AG08396 (cell line): ENCODE results near the gene GON4L.
A peak's percentile ranks its signal among the peaks of the same experiment; 100 is the strongest.
"Not testable (repeated sequence)": the region's sequence is repeated elsewhere in the genome, so short reads cannot be mapped to it uniquely, and the experiment has no call there.

Experiments
- DNase-seq: peaks from one replicate; pipeline ENCODE4 v3.0.0; 2012; ENCODE audit warnings: low spot score, mixed read lengths

GON4L gene, protein sequence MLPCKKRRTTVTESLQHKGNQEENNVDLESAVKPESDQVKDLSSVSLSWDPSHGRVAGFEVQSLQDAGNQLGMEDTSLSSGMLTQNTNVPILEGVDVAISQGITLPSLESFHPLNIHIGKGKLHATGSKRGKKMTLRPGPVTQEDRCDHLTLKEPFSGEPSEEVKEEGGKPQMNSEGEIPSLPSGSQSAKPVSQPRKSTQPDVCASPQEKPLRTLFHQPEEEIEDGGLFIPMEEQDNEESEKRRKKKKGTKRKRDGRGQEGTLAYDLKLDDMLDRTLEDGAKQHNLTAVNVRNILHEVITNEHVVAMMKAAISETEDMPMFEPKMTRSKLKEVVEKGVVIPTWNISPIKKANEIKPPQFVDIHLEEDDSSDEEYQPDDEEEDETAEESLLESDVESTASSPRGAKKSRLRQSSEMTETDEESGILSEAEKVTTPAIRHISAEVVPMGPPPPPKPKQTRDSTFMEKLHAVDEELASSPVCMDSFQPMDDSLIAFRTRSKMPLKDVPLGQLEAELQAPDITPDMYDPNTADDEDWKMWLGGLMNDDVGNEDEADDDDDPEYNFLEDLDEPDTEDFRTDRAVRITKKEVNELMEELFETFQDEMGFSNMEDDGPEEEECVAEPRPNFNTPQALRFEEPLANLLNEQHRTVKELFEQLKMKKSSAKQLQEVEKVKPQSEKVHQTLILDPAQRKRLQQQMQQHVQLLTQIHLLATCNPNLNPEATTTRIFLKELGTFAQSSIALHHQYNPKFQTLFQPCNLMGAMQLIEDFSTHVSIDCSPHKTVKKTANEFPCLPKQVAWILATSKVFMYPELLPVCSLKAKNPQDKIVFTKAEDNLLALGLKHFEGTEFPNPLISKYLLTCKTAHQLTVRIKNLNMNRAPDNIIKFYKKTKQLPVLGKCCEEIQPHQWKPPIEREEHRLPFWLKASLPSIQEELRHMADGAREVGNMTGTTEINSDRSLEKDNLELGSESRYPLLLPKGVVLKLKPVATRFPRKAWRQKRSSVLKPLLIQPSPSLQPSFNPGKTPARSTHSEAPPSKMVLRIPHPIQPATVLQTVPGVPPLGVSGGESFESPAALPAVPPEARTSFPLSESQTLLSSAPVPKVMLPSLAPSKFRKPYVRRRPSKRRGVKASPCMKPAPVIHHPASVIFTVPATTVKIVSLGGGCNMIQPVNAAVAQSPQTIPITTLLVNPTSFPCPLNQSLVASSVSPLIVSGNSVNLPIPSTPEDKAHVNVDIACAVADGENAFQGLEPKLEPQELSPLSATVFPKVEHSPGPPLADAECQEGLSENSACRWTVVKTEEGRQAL (N-terminal part only)

DNA sequence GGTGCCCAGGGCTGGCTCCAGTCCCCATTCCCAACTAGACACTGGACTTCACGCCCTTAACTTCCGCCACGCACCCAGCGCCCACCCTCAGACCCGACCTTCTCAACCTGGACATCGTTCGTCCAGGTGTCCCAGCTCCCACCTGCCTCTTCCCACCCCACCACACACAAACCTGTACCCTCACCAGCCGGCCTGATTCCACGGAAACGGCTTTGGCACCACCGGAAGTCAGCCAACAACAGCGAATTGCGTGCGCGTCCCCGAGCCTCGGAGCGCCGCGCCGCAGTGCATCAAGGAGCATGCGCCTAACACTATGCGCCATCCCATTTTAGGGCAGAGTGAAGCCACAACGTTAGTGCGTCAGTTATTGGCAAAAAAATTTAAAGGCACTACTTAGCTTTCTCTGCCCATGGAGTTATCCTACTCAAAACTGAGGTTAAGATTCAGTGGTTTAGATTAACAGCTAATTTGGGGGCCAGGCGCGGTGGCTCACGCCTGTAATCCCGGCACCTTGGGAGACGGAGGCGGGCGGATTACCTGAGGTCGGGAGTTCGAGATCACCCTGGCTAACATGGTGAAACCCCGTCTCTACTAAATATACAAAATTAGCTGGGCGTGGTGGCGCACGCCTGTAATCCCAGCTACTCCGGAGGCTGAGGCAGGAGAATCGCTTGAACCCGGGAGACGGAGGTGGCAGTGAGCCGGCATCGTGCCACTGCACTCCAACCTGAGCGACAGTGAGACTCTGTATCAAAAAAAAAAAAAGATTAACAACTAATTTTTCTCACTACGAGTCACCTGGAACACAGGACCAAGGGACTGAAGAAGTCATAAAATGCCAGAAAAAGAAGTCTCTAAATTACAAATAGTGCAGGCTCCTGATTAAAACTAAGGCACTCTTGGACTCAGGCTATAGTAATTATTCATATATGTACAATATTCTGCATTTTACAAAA, at the start of gene GON4L:
Gene GON4L, minus strand, starts transcription at position 240 of the 956 bp plus-strand sequence. CDS start 3,434 bp downstream, outside the sequence.
- DNase-seq, result peak; percentile 94

GRCh38 chr1:155904261-155904660, 47.2 kb upstream of the GON4L start:
- no peak for DNase-seq

- no peak for DNase-seq
Observed at GRCh38 chr1:155900161-155900560, 43.1 kb upstream of the GON4L start.

GRCh38 chr1:155899683-155900082, 42.7 kb upstream of the GON4L start:
- no peak for DNase-seq

DNA sequence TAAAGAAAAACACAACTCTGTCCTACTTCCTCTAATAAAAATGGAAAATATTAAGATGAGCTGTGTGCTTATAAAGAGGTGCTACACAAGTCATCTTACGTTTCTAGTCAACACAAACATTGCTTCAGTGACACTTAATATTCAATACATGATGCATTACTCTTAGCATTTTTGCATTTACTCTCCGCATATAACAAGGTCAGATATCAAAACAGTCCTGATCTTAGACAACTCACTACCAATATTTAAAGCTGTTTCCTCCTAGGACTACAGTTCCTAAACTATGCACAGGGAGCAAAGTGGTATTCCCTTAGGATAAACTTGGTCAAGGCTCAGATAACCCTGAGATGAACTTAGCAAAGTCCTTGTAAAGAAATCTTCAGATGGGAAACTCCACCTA, 41.9 kb upstream of the GON4L start:
- DNase-seq, result no peak

DNA sequence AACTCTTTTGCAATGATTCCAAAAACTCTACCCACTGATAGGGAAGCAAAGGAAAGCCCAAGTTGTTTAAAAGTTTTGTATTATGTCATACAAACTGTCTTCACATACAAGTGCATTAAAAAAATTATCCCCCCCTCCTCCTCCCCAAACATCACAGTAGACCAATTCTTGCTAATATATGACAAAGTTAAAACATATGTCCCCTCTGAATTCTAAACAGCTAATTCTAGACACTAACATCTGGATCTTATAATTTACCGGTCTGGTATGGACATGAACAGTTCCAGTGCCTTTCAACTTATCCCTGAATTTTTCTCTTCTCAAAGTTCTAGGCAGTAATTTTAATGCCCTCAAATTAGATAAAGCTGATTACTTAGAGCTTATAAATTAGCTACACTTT, 40.7 kb upstream of the GON4L start:
- no peak for DNase-seq

- not testable (repeated sequence) for DNase-seq
Observed at GRCh38 chr1:155896476-155896875, 39.5 kb upstream of the GON4L start.

- DNase-seq, result not testable (repeated sequence)
Observed at GRCh38 chr1:155895617-155896016, 38.6 kb upstream of the GON4L start.

GRCh38 chr1:155893389-155894142, 36.6 kb upstream of the GON4L start:
- peak; percentile 68 for DNase-seq

- peak; percentile 46 for DNase-seq
Observed at GRCh38 chr1:155892796-155893195, 35.8 kb upstream of the GON4L start.

- no peak for DNase-seq
Observed at GRCh38 chr1:155890251-155890650, 33.2 kb upstream of the GON4L start.

DNA sequence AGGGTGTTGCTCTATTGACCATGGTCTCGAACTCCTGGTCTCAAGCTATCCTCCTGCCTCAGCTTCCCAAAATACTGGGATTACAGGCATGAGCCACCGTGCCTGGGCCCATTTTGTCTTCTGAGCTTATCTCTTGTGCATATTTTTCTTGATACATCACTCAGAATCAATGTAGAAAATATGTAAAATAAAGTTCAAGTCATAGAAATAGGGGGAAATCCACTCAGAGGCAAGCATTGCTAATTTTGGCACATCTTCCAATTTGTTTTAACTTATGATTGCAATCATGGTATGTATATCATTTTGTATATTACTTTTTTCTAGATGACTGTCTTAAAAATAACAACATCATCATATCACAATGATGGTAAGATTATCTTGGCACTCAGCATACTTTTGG, 32.6 kb upstream of the GON4L start:
- no peak for DNase-seq

- DNase-seq, result no peak
Observed at GRCh38 chr1:155888481-155888880, 31.5 kb upstream of the GON4L start.

DNA sequence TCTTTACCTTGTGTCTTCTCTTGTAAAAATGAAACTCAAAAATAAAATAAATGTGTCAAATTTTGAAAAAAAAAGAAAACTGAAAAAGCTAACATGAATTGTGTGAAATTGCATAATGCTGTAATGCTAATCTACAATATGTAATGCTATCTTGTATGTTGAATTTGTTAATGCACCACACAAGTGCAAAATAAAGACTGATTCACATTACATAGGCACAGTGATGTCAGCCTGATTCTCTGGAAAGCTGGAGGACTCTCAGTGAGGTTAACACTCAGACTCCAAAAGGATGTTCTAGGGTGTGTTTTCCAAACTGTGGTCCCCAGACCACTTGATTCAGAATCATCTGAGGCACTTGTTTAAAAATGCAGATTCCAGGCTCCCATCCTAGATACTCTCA, 28.0 kb upstream of the GON4L start:
- no peak for DNase-seq

- no peak for DNase-seq
Observed at GRCh38 chr1:155884031-155884960, 27.3 kb upstream of the GON4L start.

GRCh38 chr1:155882766-155883165, 25.8 kb upstream of the GON4L start:
- DNase-seq, result no peak

DNA sequence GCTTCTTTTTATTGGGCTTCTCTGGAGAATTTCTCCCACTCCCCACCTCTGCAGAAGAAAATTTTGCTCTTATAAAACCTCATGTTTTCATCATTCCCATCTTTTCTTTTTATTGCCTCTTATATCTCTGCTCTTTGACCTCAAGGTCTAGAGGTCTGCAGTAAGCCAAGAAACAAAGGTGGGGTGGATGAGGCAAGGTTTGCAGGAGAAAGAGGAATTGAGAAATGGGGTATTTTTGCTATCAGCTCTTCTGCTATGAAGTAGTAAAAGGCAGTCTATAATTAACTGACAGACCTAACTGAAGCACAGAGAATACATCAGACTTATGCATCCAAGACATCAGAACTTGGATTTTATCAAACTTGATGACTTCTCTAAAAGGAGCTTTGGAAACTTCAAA, 25.2 kb upstream of the GON4L start:
- no peak for DNase-seq

GRCh38 chr1:155880950-155881349, 23.9 kb upstream of the GON4L start:
- DNase-seq, result no peak

DNA sequence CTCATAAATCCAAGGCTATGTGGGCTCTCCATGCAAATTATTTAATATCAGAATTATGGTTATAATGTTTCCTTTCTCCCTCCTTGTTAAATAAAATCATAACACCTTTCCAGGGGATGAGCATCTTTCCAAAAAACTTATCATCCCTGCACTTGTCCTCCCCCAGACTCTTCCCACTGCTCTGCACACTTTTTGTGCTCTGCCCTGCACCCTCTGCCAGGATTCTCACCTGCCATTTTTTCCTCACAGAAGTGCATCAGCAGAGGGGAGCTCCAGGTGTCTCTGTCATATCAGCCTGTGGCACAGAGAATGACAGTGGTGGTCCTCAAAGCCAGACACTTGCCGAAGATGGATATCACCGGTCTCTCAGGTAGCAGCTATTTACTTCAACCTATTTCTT, 23.2 kb upstream of the GON4L start:
- no peak for DNase-seq
